GM19438 (cell line): ENCODE measurements around the gene DLST.

Experiments used
- ATAC-seq: cut with Tn5 transposase; IDR thresholded peaks from one replicate; pipeline ENCODE4 v1.9.1; 2021; ENCODE audit warnings: low read depth; ENCODE audit not compliant: unreplicated experiment

The DLST gene

DNA sequence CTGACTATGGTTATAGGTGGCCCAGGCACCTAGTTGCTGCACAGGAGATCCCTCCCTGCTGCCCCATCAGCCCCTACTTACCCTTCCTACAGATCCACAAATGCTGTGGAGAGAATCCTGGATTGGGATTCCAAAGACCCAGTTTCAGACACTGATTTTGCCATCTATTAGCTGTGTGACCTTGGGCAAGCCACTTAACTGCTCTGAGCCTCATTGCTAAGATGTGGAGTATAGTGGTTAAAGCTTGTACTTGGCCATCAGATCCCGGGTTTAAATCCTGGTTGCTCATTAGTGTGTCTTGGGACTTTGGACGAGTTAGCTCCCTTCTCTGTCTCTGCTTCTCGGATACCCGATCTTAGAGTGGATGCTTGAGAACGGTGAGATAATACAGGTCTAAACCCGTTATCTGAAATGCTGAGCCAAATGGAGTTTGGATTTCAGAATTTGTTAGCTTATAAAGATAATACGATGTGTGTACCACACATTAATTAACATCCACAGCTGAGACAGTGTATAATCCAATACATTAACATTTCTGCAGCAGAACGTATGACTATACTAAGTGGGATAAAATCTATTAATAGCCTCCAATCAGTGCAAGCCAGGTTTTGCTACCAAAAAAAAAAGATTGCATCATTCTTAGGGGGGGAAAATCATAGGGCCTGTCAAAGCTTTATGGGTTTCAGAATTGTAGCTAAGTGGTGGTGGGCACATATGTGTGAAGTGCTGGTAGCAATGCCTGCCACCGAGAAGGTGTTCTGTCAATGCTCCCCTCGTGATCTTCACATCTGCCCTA lies 21.8 kb upstream of the DLST start:
- ATAC-seq = no peak

DNA sequence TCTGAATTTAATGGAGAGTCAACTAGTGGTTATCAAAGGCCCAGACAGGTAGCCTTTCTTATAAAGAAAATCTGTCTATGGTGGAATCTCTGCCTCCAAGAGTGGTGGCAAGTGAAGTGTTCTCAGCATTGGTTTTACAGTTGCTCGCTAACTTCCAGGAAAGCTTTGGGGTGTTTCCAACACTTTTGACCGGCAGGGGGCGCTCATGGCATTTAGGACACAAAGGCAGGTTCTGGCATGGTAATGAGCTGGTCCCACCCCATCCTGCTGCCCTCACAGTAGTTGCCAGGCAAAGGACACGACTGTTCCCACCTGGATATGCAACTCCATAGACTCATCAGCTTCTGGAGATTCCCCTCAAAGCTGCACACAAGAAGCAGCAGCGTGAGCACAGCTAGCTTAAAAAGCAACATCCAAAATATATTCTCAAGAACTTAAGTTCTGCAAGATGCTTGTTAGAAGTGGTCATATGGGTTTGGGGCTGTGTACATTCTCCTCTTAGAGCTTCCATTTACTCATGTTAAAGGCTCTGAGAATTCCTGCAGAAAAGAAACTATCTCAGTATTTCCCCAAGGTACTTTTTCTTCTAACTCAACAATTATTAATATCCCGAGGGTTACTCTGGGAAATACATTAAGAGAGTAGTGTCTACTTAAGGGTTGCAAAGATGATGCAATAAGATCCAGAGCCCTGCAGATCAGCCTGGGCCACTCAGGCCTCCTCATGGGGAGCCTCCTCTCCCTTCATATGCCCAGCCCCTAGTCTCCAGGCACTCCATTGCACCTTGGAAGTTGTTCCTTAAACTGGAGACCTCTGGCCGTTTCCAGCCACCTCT lies 20.6 kb upstream of the DLST start:
- ATAC-seq = no peak

DNA sequence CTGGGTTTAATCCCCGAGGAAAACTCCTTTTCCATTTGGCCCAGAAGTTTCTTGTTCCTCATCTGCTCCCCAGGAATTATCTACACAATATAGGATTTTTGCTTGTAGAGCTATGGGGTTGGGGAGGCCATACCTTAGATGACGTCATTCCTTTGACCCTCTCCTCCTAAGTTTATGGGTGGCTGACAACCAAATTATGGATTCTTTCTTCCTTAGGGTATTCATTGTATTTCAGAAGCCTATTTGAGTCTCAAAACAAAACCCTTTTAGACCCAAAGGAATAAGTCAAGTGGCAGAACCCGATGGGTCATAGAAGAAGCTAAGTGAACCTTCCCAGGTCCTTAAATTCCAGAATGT lies 20.0 kb upstream of the DLST start:
- no peak for ATAC-seq

- ATAC-seq = no peak
Observed at GRCh38 chr14:74863274-74863673, 18.4 kb upstream of the DLST start.

- no peak for ATAC-seq
Observed at GRCh38 chr14:74864198-74864597, 17.5 kb upstream of the DLST start.

DNA sequence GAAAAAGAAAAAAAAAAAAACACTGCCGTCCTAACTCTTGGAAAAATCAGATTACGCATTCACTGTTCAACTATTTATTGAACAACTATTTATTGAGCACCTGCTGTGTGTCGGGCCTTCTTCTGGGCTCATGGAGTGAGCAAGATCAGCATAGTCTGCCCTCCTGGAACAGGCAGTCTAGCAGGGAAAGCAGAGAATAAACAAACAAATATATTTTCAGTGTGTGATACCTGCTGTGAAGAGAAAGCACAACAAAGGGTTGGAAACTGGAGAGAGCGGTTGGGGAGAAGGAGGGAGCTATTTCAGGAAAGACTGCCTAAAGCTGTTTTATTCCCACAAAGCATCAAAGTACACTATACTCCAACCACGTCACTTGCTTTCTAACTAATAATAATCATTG lies 16.6 kb upstream of the DLST start:
- ATAC-seq = no peak

DNA sequence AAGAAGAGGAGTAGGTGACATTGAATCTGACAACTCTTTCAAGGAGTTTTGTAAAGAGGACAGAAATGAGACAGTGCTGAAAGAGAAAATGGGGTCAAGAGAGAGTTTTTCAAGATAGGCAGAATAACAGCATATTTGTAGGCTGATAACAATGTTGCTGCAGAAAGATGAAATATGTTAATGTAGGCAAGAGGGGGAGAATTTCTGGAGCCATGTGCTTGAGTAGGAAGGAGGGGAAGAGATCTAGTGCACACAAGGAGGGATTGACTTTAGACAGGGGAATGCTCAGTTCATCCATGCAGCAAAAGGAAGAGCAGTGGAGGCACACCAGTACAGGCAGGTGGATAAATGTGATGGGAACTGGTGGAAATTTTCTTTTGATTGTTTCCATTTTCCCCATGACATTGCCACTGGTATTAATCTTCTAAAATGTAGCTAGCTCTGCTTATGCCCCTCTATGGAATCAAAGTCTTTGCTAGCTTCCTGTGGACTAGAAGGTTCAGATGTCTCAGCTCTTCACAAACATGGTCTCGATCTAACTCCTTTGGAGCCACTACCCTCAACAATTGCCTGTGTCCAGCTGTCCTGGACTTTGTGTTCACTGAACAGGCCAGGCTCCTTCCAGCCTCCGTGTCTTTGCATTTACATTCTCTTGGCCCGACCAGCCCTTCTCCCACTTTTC lies 14.9 kb upstream of the DLST start:
- no peak for ATAC-seq

DNA sequence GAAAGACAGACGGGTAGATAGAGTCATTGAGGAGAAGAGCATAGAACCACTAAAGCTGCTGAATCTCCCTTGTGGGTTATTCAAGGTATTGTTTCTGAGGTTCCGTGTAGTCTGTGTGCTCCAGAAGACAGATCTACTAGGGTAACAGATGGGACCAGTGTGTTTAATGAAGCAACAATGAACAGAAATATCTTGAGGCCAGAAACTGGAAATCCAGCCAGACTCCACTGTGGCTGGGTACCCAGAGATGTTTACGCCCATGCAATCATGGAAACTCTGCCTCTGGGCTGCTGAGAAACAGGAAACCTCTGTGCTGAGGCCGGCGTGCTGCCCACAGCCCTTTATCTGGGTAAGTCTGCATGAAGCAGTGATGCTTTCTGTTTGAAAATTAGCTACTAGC lies 14.0 kb upstream of the DLST start:
- no peak for ATAC-seq

DNA sequence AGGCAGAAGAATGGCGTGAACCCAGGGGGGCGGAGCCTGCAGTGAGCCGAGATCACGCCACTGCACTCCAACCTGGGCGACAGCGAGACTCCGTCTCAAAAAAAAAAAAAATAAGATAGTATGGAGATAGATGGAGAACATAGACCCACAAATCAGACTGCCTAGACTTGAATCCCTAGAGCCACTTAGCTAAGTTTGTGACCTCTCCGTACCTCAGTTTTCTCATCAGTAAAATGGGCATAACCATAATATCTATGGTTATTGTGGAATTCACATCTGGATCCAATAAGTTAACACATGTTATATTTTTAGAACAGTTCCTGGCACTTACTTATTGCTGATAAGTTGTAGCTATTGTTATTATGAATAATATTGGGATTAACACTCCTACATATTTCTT lies 13.0 kb upstream of the DLST start:
- no peak for ATAC-seq

DNA sequence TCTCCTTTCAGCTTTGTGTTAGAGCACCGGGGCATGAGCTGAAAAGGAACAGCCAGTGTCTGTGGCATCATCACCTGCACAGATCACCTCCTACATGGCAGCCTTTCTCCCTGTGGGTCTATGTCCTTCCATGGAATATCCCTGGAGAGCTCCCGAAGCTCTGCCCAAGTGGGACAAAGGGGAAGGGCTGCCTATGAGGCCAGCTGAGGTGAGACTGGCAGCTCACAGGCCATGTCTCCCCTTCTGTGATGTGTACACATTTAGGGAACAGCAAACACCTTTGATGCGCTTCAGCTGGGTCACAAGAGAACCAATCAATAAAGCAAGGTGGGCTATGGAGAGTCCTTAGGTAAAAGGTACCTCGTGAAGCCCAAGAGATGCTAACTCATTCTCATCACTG lies 9.9 kb upstream of the DLST start:
- no peak for ATAC-seq

DNA sequence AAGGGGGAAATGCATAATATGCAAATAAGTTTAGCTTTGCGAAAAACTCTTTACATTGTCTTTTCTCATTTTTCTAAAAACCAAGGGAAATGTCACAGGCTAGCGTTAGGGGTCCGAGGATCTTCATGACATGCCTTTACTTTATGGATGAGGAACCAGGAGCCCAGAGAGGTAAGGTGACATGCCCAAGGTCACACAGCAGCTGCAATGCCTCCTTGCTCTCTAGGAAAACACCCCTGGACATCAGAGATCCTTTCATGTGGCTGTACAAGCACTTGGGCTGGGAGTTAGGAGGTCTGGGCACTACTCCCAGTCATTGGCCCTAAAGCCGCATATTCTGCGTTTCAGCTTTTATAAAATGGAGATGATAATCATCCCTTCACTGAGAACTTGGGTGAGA lies 6.5 kb upstream of the DLST start:
- ATAC-seq = no peak

DNA sequence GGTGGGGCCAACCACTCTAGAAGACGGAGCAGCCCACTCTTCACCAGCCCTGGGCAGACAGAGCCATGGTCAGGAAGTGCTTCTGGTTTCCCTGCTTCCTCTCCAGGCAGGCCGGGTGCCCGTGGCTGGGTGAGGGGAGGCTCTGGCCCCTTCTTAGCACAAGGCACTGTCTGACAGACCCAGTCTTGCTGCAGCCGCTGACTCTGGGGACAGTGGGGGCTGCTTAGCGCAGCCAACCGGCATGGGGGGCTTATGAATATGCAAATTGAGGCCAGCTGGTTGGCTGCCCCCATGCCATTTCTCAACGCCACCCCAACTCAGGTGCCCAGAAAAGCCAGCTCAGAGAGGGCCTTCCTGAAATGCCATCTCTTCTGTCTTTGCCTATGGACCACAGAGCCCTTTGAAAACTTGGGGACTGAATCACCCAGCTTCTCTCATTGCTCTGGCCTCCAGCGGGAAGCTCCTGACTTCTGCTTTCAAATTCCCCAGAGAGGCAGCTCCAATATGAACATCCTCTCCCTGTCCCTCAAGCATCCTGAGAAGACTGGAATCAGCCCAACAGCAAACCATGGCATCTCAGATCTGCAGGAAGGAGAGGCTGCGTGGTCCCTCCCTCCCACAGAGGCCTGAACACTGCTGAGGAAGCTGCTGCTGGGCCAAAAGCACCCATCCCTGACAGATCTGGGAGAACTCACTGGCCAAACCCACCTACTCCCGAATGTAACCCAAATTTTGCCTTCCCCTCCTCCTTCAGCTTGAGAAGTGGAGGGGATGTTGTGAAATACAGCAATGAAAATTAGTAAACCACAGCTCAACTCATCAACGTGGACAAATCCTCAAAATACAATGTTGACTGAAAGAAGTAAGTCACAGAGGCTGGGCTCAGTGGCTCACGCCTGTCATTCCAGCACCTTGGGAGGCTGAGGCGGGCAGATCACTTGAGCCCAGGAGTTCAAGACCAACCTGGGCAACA lies 5.5 kb upstream of the DLST start, which contains the start of gene PROX2:
Gene PROX2, minus strand, starts transcription at position 205 of the 973 bp plus-strand sequence. CDS start 12,311 bp downstream, outside the sequence.
- ATAC-seq = no peak

DNA sequence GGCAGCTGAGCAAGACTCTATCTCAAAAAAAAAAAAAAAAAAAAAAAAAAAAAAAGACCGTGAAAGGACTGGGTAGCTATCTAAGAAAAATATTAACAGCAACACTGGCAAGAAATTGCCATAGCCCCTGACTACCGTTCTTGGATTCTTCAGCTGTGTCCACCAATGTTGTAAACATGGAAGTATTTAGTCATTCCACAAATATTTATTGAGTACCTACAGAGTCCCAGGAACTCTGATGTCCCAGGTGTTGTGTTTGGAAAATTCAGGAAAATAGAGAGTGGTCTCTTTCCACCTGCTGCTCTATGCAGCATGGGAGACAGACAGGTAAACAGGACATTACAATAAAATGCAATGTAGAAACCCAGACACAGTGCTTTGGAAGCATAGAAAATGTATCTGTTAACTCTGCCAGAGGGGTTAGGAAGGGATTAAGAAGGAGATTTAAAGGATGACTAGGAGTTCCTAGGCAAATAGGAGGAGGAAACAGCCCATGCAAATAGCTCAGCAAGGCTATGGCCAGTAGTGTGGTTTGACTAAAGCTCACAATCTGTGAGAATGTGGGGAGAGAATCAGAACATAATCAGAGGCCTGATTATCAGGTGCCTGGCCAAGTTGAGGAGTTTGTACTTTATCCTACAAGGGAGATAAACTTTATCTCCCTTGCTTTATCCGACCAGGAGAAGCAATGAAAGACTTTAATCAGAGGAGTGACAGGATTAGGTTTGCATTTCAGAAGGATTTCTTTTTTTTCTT lies 2.1 kb upstream of the DLST start:
- ATAC-seq = no peak

GRCh38 chr14:74882103-74882920 lies 596 bp downstream of the DLST start:
- peak; percentile 43 for ATAC-seq

DNA sequence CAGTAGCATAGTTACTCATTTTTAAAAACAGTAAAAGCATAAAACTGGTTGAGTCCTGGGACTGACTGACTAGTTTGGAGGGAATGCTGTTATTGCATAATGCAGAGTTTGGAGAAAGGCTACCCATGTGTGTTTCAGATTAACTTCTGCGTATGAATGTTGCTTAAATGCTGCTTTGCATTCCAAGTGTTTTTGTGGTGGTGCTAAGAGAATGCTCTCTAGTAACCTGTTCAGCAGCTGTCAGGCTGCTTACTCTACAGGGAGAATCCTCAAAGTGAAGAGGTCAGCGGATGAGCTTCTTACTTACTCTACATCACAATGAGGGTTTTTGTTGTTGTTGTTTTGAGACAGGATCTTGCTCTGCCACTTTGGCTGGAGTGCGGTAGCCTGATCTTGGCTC lies 4.3 kb downstream of the DLST start:
- no peak for ATAC-seq

GRCh38 chr14:74888164-74889158 lies 6.7 kb downstream of the DLST start:
- no peak for ATAC-seq

DNA sequence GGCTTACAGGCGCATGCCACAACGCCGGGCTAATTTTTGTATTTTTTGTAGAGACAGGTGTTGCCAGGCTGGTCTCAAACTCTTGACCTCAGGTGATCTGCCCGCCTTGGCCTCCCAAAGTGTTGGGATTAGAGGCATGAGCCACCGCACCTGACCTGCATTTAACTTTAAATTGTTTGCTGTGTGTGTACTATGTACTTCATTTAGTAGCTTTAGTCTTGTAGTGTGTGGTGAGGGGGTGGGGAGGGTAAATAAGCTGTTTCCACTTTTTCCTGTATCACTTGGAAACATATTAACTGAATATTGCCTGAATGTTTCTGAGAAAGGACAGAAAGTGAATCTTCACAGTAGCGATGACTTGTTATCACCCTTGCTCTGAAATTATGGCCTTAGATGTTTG lies 8.5 kb downstream of the DLST start:
- no peak for ATAC-seq
